22Rv1 (cell line): ENCODE measurements around the gene TESK2.

ENCODE experiments used
- CTCF ChIP-seq: fragments of 450-650 bp; IDR thresholded peaks from 2 replicates; pipeline ENCODE4 v1.5.1; 2017; ENCODE audit warnings: mild to moderate bottlenecking
- ZFX ChIP-seq: fragments of 450-650 bp; IDR thresholded peaks from 2 replicates; pipeline ENCODE4 v1.6.1; 2017; ENCODE audit warnings: antibody characterized with exemption, borderline replicate concordance

- no peak for TF ChIP-seq CTCF
- no peak for TF ChIP-seq ZFX
Observed at GRCh38 chr1:45452503-45452902, 38.5 kb downstream of the TESK2 start.
